ENCODE data around the gene FAM222B. TPM values are rescaled to one million over a fixed set of nuclear protein-coding genes. Genes with fewer than 3 reads are reported as not detected.

FAM222B gene
- total RNA-seq, 1 donor from 2014 or later, result 21.0 TPM

DNA sequence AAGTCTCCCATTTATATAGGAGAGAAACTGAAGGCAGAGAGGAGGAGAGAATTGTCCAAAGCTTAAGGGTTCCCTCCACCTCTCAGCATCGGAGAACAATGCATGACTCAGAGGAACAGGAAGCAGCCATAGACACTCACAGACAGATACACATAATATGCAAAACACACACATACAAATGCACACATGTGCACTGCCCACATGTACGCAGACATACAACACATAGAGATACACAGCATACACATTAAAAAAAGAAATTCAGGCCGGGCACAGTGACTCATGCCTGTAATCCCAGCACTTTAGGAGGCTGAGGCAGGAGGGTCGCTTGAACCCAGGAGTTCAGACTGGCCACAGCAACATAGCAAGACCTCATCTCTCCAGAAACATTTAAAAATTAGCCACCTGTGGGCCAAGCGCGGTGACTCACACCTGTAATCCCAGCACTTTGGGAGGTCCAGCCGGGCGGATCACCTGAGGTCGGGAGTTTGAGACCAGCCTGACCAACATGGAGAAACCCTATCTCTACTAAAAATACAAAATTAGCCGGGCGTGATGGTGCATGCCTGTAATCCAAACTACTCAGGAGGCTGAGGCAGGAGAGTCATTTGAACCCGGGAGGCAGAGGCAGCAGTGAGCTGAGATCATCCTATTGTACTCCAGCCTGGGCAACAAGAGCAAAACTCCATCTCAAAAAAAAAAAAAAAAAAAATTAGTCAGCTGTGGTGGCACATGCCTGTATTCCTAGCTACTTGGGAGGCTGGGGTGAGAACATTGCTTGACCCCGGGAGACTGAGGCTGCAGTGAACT lies 23.6 kb upstream of the FAM222B start:
- TF ChIP-seq, protein P1, sequence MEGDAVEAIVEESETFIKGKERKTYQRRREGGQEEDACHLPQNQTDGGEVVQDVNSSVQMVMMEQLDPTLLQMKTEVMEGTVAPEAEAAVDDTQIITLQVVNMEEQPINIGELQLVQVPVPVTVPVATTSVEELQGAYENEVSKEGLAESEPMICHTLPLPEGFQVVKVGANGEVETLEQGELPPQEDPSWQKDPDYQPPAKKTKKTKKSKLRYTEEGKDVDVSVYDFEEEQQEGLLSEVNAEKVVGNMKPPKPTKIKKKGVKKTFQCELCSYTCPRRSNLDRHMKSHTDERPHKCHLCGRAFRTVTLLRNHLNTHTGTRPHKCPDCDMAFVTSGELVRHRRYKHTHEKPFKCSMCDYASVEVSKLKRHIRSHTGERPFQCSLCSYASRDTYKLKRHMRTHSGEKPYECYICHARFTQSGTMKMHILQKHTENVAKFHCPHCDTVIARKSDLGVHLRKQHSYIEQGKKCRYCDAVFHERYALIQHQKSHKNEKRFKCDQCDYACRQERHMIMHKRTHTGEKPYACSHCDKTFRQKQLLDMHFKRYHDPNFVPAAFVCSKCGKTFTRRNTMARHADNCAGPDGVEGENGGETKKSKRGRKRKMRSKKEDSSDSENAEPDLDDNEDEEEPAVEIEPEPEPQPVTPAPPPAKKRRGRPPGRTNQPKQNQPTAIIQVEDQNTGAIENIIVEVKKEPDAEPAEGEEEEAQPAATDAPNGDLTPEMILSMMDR (IDR thresholded peaks at IDR 0.05), result no peak
- H3K4me3 Mint-ChIP-seq (ENCODE audit: unreplicated experiment), result no peak overlapping the region
- no peaks in the 10 kb centered on the region for H3K27me3 Mint-ChIP-seq (ENCODE audit: low read depth)
- H3K4me1 Mint-ChIP-seq (ENCODE audit: low read depth), result no peaks in the 10 kb centered on the region
- H3K27ac Mint-ChIP-seq (ENCODE audit: unreplicated experiment), result no peak overlapping the region
- H3K36me3 Mint-ChIP-seq (ENCODE audit: low read depth), result no peaks in the 10 kb centered on the region
- H3K9me3 Mint-ChIP-seq (ENCODE audit: low read depth), result no peaks in the 10 kb centered on the region
- no peak for DNase-seq (ENCODE audit: low spot score)

DNA sequence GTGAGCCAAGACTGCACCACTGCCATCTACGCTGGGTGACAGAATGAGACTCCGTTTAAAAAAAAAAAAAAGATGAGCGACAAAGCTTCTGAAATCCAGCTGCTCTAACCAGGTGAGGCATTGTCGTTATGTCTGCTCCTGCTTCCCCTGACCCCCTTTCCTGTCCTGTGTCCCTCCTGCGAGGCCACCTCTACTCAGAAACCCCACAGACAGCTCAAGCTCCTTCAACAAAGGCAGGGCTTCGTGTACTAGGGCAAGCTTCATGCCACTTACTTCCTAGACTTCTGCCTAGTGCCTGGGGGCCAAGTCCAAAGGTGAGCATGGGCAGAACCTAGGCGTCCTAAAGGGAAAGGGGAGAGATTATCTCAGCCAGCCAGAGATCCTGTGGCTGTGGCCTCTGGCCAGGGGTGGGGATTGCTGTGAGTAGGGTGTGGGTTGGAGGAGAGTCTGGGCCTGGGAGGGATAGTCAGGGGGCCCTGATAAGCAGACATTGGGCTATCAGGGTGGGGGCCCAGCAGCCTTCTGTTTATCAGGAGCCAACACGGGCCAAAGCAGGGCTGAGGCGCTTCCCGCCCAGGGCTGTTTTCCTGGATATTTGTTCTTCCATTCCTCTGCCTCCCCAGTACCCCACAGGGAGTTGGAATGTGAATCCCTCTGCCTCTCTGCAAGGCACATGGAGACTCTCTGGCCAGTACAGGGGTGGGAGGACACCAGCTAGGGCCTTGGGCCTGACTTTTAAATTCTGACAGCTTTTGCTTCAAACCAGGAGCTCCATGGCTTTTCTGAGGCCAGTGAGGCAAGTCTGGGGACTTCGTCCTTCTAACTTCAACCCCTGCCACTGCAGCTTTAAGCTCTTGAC lies 22.6 kb upstream of the FAM222B start:
- H3K9me3 Mint-ChIP-seq (ENCODE audit: low read depth), result no peaks in the 10 kb centered on the region
- H3K36me3 Mint-ChIP-seq (ENCODE audit: low read depth), result peaks cover 3% of the 10 kb centered on the region
- H3K4me1 Mint-ChIP-seq (ENCODE audit: low read depth), result no peaks in the 10 kb centered on the region
- no peak overlapping the region for H3K27ac Mint-ChIP-seq (ENCODE audit: unreplicated experiment)
- H3K4me3 Mint-ChIP-seq (ENCODE audit: unreplicated experiment), result no peak overlapping the region
- H3K27me3 Mint-ChIP-seq (ENCODE audit: low read depth), result no peaks in the 10 kb centered on the region
- no peak for DNase-seq (ENCODE audit: low spot score)
- TF ChIP-seq, protein P1 (IDR thresholded peaks at IDR 0.05), result no peak

DNA sequence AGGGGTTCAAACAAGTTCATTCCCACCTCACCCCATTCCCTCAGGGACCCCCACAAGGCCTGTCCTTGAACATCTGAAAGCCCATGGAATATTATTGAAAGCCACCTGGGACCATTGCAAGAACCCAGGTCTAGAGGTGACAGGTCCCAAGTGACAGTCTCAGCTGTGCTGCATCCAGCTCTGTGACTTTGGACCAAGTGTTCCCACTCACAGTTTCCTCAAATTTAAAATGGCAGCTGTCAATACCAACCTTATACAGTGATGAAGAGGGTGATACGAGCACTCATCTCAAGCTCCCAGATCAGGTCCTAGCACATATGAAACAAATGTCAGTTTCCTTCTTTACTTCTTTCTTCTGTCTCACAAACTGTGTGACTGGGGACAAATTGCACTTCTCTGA lies 21.4 kb upstream of the FAM222B start:
- Mint-ChIP-seq H3K4me1 (ENCODE audit: low read depth) (no peaks in the 10 kb centered on the region), H3K27me3 (ENCODE audit: low read depth) (no peaks in the 10 kb centered on the region), H3K4me3 (ENCODE audit: unreplicated experiment) (no peak overlapping the region), H3K36me3 (ENCODE audit: low read depth) (peaks cover 6% of the 10 kb centered on the region), H3K27ac (ENCODE audit: unreplicated experiment) (no peak overlapping the region), H3K9me3 (ENCODE audit: low read depth) (no peaks in the 10 kb centered on the region)
- TF ChIP-seq, protein P1 (IDR thresholded peaks at IDR 0.05), result no peak
- no peak for DNase-seq (ENCODE audit: low spot score)

DNA sequence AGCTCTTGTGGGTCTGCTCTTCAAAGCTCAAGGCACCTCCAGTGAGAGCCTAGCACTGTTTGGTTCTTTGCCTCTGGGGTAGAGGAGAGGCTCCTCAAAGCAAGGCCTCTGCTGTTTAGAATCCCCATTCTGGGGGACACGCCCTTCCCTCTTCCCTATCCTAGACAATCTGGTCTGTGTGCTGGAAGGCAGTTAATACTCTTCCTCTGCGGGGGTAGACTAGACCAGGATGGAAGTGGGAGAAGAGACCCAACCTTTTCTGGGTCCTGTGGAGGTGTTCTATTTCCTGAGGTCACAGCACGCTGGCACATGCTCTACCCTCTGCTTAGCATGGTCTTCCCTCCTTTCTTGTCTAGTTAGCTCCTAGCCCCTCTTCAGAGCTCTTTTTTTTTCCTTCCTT lies 20.0 kb upstream of the FAM222B start:
- Mint-ChIP-seq H3K4me1 (ENCODE audit: low read depth) (no peaks in the 10 kb centered on the region), H3K9me3 (ENCODE audit: low read depth) (no peaks in the 10 kb centered on the region), H3K27ac (ENCODE audit: unreplicated experiment) (no peak overlapping the region), H3K4me3 (ENCODE audit: unreplicated experiment) (no peak overlapping the region), H3K27me3 (ENCODE audit: low read depth) (no peaks in the 10 kb centered on the region), H3K36me3 (ENCODE audit: low read depth) (peaks cover 17% of the 10 kb centered on the region)
- no peak for DNase-seq (ENCODE audit: low spot score)
- TF ChIP-seq, protein P1 (IDR thresholded peaks at IDR 0.05), result no peak

DNA sequence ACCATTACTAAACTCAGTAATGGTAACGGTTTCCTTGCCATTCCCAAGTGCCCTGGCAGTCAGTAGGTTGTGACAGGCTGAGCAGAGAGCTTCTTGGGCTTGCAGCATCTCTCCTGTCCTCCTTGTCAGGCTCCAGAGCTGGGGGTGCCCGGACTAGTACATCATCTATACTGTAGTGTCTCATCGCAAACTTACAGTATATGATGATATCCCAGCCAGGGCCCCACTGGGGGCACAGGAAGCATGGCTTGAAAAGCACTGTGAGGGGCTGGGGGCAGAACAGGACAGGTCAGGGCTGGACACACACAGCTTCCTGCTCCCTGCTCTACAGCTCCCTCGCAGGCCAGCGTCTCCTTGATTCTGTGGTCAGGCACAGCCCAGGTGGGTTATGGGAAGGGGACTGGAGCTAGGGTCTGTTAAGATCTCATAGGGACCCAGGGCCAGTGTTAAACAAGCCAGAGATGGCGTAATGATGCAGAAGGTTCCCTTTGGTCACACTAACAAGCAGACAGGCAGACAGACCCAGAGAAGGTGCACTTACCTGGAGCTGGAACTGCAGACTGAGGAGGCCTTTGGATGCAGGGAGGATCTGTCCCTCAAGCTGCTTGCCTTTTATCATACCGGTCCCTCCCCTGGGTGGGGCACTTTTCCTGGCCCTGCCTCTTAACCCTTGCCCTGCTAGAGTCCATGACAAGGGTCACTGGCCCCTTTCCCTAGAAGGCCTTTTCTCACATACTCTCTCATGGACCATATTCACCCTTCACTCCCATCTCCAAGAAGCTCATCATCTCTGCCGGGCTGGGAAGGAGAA lies 19.0 kb upstream of the FAM222B start:
- TF ChIP-seq, protein P1 (IDR thresholded peaks at IDR 0.05), result no peak
- no peak for DNase-seq (ENCODE audit: low spot score)

More for the DNA sequence above, 19.0 kb upstream of the FAM222B start:
- H3K27ac Mint-ChIP-seq (ENCODE audit: unreplicated experiment), result no peak overlapping the region
- no peak overlapping the region for H3K4me3 Mint-ChIP-seq (ENCODE audit: unreplicated experiment)
- H3K9me3 Mint-ChIP-seq (ENCODE audit: low read depth), result no peaks in the 10 kb centered on the region
- no peaks in the 10 kb centered on the region for H3K27me3 Mint-ChIP-seq (ENCODE audit: low read depth)
- no peaks in the 10 kb centered on the region for H3K4me1 Mint-ChIP-seq (ENCODE audit: low read depth)
- peaks cover 17% of the 10 kb centered on the region for H3K36me3 Mint-ChIP-seq (ENCODE audit: low read depth)
